Tibial nerve (tissue), 4 donors: Measurements from ENCODE around the gene FECH. TPM values are rescaled to one million over a fixed set of nuclear protein-coding genes. Genes with fewer than 3 reads are reported as not detected.

Experiments
- DNase-seq, 2 donors: peaks; one replicate each; pipeline ENCODE4 v3.0.0-alpha.2; 2019; ENCODE audit warnings: low spot score in 2 of 2
- H3K27ac ChIP-seq, 4 donors: fragments of 200-600 bp; sonication (generic) in 3 of 4; one replicate each; pipeline ENCODE4 v1.5.1; 2017 to 2019; ENCODE audit warnings: mild to moderate bottlenecking in 1 of 4
- H3K27me3 ChIP-seq, 2 donors: fragments of 200-600 bp; sonication (generic) in 1 of 2; one replicate each; pipeline versions ENCODE4 v1.5.1 to v1.6.0; 2017 to 2019
- H3K36me3 ChIP-seq, 3 donors: fragments of 200-600 bp; sonication (generic); one replicate each; pipeline ENCODE4 v1.5.1; 2018 to 2019
- H3K4me1 ChIP-seq, 4 donors: fragments of 200-600 bp; sonication (generic) in 3 of 4; one replicate each; pipeline ENCODE4 v1.5.1; 2017 to 2019
- H3K4me3 ChIP-seq, 4 donors: fragments of 200-600 bp; sonication (generic) in 3 of 4; one replicate each; pipeline ENCODE4 v1.5.1; 2017 to 2019; ENCODE audit warnings: mild to moderate bottlenecking in 1 of 4, moderate library complexity in 1 of 4
- H3K9me3 ChIP-seq, 4 donors: fragments of 200-600 bp; sonication (generic) in 3 of 4; one replicate each; pipeline ENCODE4 v1.5.1; 2017 to 2019
- EP300 ChIP-seq, 2 donors: sonication (generic); formaldehyde crosslinking; IDR thresholded peaks; one replicate each; pipeline ENCODE4 v1.6.1; 2017; ENCODE audit warnings: antibody characterized with exemption in 2 of 2, mild to moderate bottlenecking in 1 of 2
- POLR2A ChIP-seq, 2 donors: fragments of 450-650 bp; IDR thresholded peaks; one replicate each; pipeline ENCODE4 v1.6.1; 2017; ENCODE audit warnings: antibody characterized with exemption in 2 of 2, mild to moderate bottlenecking in 2 of 2, moderate library complexity in 2 of 2
- WGBS, 2 donors: methylation state at CpG; one replicate each; pipeline ENCODE4 v1.1.5; 2018; 5-methylcytosine and 5-hydroxymethylcytosine counted together
- total RNA-seq, 4 donors: library from RNA; depleted of rRNA; stranded (reverse); fragments of >200 nt; gene quantifications; one replicate each; pipeline ENCODE4 v1.1.0, GENCODE V29; 2016
- TF ChIP-seq, protein P1 (sequence below), 5 experiments: fragments of 200-600 bp in 3 of 5; fragments of 450-650 bp in 2 of 5; sonication (generic) in 3 of 5; IDR thresholded peaks; one replicate each; pipeline ENCODE4 v1.5.1; 2016 to 2019; ENCODE audit warnings: antibody characterized with exemption in 5 of 5, mild to moderate bottlenecking in 3 of 5, moderate library complexity in 2 of 5

Gene FECH
- total RNA-seq, 4 donors from 2014 or later, result 16.3 to 42.4 (median 28.2) TPM

DNA sequence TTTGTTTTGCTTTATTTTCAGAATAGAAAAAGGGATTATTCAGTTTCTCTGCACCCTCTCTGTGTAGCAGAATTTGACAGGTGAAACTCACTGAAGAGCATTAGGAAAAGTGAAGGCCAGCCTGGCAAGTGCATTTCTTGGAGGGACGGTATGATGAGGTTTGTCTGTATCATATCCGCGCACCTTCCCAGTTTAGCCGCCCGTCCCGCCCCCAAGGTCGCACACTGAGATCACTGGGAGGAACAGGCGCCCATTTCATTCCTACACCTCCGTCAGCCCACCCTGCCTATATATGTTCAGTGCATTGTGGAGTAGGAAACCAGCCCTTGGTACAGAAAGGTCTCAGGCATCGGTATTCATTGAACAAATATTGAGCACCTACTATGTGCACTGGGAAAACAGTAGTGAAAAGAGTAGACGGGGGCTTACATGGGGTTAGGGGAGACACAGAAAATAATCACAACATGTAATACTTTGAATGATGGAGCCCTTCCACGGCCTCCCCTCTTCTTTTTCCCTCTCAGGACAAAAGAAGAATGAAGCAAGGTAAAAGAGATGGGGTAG is 678 bp upstream of the FECH start:
- DNase-seq, result no peak
- TF ChIP-seq, protein P1, sequence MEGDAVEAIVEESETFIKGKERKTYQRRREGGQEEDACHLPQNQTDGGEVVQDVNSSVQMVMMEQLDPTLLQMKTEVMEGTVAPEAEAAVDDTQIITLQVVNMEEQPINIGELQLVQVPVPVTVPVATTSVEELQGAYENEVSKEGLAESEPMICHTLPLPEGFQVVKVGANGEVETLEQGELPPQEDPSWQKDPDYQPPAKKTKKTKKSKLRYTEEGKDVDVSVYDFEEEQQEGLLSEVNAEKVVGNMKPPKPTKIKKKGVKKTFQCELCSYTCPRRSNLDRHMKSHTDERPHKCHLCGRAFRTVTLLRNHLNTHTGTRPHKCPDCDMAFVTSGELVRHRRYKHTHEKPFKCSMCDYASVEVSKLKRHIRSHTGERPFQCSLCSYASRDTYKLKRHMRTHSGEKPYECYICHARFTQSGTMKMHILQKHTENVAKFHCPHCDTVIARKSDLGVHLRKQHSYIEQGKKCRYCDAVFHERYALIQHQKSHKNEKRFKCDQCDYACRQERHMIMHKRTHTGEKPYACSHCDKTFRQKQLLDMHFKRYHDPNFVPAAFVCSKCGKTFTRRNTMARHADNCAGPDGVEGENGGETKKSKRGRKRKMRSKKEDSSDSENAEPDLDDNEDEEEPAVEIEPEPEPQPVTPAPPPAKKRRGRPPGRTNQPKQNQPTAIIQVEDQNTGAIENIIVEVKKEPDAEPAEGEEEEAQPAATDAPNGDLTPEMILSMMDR (IDR thresholded peaks at IDR 0.05), result no peak
- TF ChIP-seq EP300 (IDR thresholded peaks at IDR 0.05) (no peak), POLR2A (IDR thresholded peaks at IDR 0.05) (no peak)
- Histone ChIP-seq H3K27me3 (no peaks in the 10 kb centered on the region), H3K4me1 (peaks cover 0 to 22% (median 13%) of the 10 kb centered on the region in 4 donors), H3K9me3 (no peaks in the 10 kb centered on the region), H3K27ac (peak overlapping the region in 2 of 4 donors; percentile 90 to 94), H3K36me3 (peaks cover 0 to 18% (median 4%) of the 10 kb centered on the region in 3 donors), H3K4me3 (peak overlapping the region; percentile 82 to 99 (median 84))
- 77 to 81% methylated on average over 12 of the region's 12 CpGs for WGBS, 2 donors

DNA sequence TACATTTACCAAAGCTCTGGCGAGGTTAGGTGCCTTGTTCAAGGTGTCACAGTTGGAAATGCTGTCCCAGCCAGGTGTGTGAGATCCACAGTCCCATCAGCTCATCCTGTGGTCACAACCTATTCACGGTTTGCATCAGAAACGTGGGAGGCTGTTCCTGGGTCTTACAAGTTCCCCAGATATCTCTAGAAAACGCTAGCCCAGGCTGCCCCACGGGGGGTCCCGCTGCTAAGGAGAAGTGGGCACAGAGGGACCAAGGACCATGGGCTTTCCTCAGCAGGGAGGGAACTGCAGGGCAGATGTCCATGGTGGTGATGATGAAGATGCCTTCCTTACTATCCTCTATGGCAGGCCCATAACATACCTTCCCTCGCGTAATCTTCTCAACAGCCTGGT is 649 bp downstream of the FECH start:
- Histone ChIP-seq H3K27me3 (no peaks in the 10 kb centered on the region), H3K36me3 (peaks cover 0 to 21% (median 4%) of the 10 kb centered on the region in 3 donors), H3K4me3 (peak overlapping the region; percentile 82 to 99 (median 84)), H3K27ac (peak overlapping the region; percentile 58 to 94 (median 90)), H3K4me1 (peaks cover 0 to 22% (median 14%) of the 10 kb centered on the region in 4 donors), H3K9me3 (no peaks in the 10 kb centered on the region)
- TF ChIP-seq EP300 (IDR thresholded peaks at IDR 0.05) (no peak), POLR2A (IDR thresholded peaks at IDR 0.05) (no peak)
- TF ChIP-seq, protein P1 (IDR thresholded peaks at IDR 0.05), result no peak
- 14 to 19% methylated on average over 8 of the region's 8 CpGs for WGBS, 2 donors
- no peak for DNase-seq

DNA sequence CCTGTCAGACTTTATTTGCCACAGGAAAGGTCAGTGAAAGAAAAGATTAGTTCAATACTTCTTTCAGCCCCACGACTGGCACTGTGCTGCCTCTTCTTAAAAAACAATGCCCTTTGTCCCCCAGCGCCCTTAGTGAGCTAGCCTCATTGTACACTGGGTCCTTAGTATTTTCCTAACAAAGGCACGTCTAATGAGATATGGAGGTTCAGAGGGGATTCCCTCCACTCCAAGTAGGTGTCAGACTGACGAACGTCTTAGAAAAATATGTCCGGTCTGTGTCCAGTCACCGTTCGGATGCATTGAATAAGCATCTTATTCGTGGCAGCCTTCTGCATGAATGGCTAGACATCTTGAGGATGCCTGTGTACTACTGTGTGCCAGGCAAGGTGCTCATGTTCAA is 1.1 kb downstream of the FECH start:
- Histone ChIP-seq H3K4me1 (peaks cover 0 to 22% (median 14%) of the 10 kb centered on the region in 4 donors), H3K27me3 (no peaks in the 10 kb centered on the region), H3K27ac (peak overlapping the region in 2 of 4 donors; percentile 30 to 90), H3K4me3 (peak overlapping the region in 3 of 4 donors; percentile 82 to 99 (median 83)), H3K36me3 (peaks cover 0 to 25% (median 4%) of the 10 kb centered on the region in 3 donors), H3K9me3 (no peaks in the 10 kb centered on the region)
- no peak for DNase-seq
- TF ChIP-seq POLR2A (IDR thresholded peaks at IDR 0.05), result no peak
- TF ChIP-seq, protein P1 (IDR thresholded peaks at IDR 0.05), result no peak
- WGBS, 2 donors, result 30 to 41% methylated on average over 9 of the region's 9 CpGs

DNA sequence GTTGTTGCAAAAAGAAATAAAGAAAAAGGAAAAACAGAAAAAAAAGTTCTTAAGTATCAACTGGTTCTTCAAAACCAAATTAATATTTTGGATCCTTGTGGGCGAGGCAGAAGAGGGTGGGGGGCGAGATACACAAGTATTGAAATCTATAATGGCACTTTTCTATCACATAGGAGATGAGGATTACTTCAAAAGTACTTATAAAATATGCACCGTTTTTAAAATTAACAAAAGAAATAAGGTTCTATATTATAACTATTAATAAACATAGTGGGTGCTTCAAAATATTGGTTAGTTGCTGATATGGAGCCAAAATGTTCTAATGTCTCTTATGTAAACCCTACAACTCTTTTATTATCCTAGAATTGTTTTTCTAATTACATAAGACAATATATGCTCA is 2.1 kb downstream of the FECH start:
- peaks cover 0 to 35% (median 4%) of the 10 kb centered on the region in 3 donors for H3K36me3 ChIP-seq
- no peak overlapping the region for H3K4me3 ChIP-seq
- H3K9me3 ChIP-seq, result no peaks in the 10 kb centered on the region
- no peak for DNase-seq
- WGBS, 2 donors, result 94 to 96% methylated on average over 3 of the region's 3 CpGs
- H3K27ac ChIP-seq, result no peak overlapping the region
- H3K4me1 ChIP-seq, result peaks cover 0 to 22% (median 14%) of the 10 kb centered on the region in 4 donors
- TF ChIP-seq, protein P1 (IDR thresholded peaks at IDR 0.05), result no peak
- H3K27me3 ChIP-seq, result no peaks in the 10 kb centered on the region

DNA sequence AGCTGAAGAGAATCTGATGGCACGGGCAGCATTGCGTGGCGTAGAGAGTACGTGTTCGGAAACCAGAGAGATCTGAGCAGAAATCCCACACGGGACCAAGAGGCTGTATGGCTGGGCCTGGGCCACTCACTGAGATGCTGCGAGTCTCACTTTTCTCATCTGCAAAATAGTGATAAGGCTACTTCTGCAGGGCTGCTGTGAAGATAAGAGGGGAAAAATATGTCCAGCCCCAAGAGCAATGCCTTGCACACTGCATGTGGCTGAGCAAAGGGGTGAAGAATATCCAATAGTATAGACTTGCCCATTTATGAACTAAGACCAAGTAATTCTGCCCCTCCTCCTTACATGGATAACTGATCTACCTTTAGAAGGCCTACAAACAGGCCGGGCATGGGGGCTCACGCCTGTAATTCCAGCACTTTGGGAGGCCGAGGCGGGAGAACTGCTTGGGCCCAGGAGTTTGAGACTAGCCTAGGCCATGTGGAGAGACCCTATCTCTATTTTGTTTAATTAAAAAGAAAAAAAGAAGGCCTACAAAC is 3.1 kb downstream of the FECH start:
- peaks cover 0 to 44% (median 4%) of the 10 kb centered on the region in 3 donors for H3K36me3 ChIP-seq
- no peak for DNase-seq
- no peaks in the 10 kb centered on the region for H3K9me3 ChIP-seq
- 90 to 92% methylated on average over 11 of the region's 11 CpGs for WGBS, 2 donors
- no peak for TF ChIP-seq POLR2A (IDR thresholded peaks at IDR 0.05)
- TF ChIP-seq, protein P1 (IDR thresholded peaks at IDR 0.05), result no peak
- no peak for TF ChIP-seq EP300 (IDR thresholded peaks at IDR 0.05)
- no peak overlapping the region for H3K4me3 ChIP-seq
- H3K27ac ChIP-seq, result no peak overlapping the region
- H3K27me3 ChIP-seq, result no peaks in the 10 kb centered on the region
- peaks cover 0 to 22% (median 14%) of the 10 kb centered on the region in 4 donors for H3K4me1 ChIP-seq
